SK-N-SH (cell line): ENCODE measurements around the gene ITGB5. TPM values are rescaled to one million over a fixed set of nuclear protein-coding genes. Genes with fewer than 3 reads are reported as not detected.

Source experiments
- CTCF ChIA-PET: fragments of 300-600, 350-600 bp; formaldehyde crosslinking; extraction: SDS; loops from one replicate; lab custom pipeline; 2021; lab: Yijun Ruan, JAX
- POLR2A ChIA-PET: fragments of 350-600 bp; sonication (Branson Sonifier 250); formaldehyde crosslinking; extraction: SDS; loops from one replicate; lab custom pipeline; 2020; ENCODE audit warnings: antibody characterized with exemption, inconsistent platforms; lab: Yijun Ruan, JAX
- DNase-seq: peaks from one replicate; pipeline ENCODE4 v3.0.0; 2012
- H2AFZ ChIP-seq: fragments of 200-600 bp; sonication (generic); 2 replicates; pipeline ENCODE4 v1.8.1; 2016; ENCODE audit warnings: antibody characterized with exemption, mild to moderate bottlenecking, low read depth
- H3F3A ChIP-seq: fragments of 200-600 bp; sonication (generic); replicated peaks from 2 replicates; pipeline ENCODE3; 2016; ENCODE audit warnings: antibody characterized with exemption, mild to moderate bottlenecking; ENCODE audit not compliant: insufficient read depth
- H3K27ac ChIP-seq, 2 experiments: fragments of 200-500 bp in 1 of 2; fragments of 200-600 bp in 1 of 2; sonication (Bioruptor generic) in 1 of 2; sonication (generic), shearing (Covaris generic) in 1 of 2; 2 replicates each; pipeline versions ENCODE4 v1.5.1 to v1.6.1; 2014 to 2016; ENCODE audit warnings: low read depth in 2 of 2, inconsistent platforms in 1 of 2, low read length in 1 of 2, mild to moderate bottlenecking in 1 of 2, mixed read lengths in 1 of 2
- H3K27me3 ChIP-seq: fragments of 200-600 bp; sonication (generic), shearing (Covaris generic); 2 replicates; pipeline ENCODE4 v1.6.1; 2016; ENCODE audit warnings: mixed run types; ENCODE audit not compliant: insufficient read depth
- H3K36me3 ChIP-seq, 2 experiments: fragments of 200-500 bp in 1 of 2; fragments of 200-600 bp in 1 of 2; sonication (Bioruptor generic) in 1 of 2; sonication (generic) in 1 of 2; replicated peaks in 1 of 2; 2 replicates each; pipeline versions ENCODE3 to v1.5.1; 2014 to 2016; ENCODE audit warnings: low read length in 1 of 2, mild to moderate bottlenecking in 1 of 2; ENCODE audit not compliant: insufficient read depth in 2 of 2, control insufficient read depth in 1 of 2
- H3K4me1 ChIP-seq, 2 experiments: fragments of 200-500 bp in 1 of 2; fragments of 200-600 bp in 1 of 2; sonication (Bioruptor generic) in 1 of 2; sonication (generic), shearing (Covaris generic) in 1 of 2; 2 replicates each; pipeline versions ENCODE4 v1.5.1 to v1.6.1; 2014 to 2016; ENCODE audit warnings: low read depth in 1 of 2, low read length in 1 of 2, mixed run types in 1 of 2; ENCODE audit not compliant: insufficient read depth in 2 of 2, control insufficient read depth in 1 of 2
- H3K4me2 ChIP-seq: fragments of 200-600 bp; sonication (generic), shearing (Covaris generic); 2 replicates; pipeline ENCODE4 v1.6.1; 2017; ENCODE audit warnings: mixed run types
- H3K4me3 ChIP-seq, 2 experiments: fragments of 200-500 bp in 1 of 2; fragments of 200-600 bp in 1 of 2; sonication (Bioruptor generic) in 1 of 2; sonication (generic), shearing (Covaris generic) in 1 of 2; 2 replicates each; pipeline versions ENCODE4 v1.5.1 to v1.8.1; 2014 to 2016; ENCODE audit warnings: low read depth in 2 of 2, inconsistent platforms in 1 of 2, low read length in 1 of 2, mild to moderate bottlenecking in 1 of 2, mixed read lengths in 1 of 2, moderate library complexity in 1 of 2
- H3K79me2 ChIP-seq: fragments of 200-600 bp; sonication (generic); 2 replicates; pipeline ENCODE4 v1.8.1; 2017; ENCODE audit warnings: mild to moderate bottlenecking; ENCODE audit not compliant: insufficient read depth
- H3K9ac ChIP-seq: fragments of 200-600 bp; sonication (generic); 2 replicates; pipeline ENCODE4 v1.6.1; 2017; ENCODE audit warnings: mixed run types
- H3K9me2 ChIP-seq: fragments of 200-600 bp; sonication (generic); 2 replicates; pipeline ENCODE4 v1.6.1; 2017; ENCODE audit warnings: mixed run types
- H3K9me3 ChIP-seq: fragments of 200-600 bp; sonication (generic); 2 replicates; pipeline ENCODE4 v1.6.1; 2017; ENCODE audit warnings: mixed run types, mild to moderate bottlenecking, moderate library complexity
- H4K20me1 ChIP-seq: fragments of 200-600 bp; sonication (generic); 2 replicates; pipeline ENCODE4 v1.6.1; 2017; ENCODE audit warnings: mild to moderate bottlenecking, mixed run types; ENCODE audit not compliant: insufficient read depth
- CHD2 ChIP-seq: fragments of 150-350 bp; IDR thresholded peaks from 2 replicates; pipeline ENCODE4 v1.6.1; 2018; ENCODE audit warnings: low read length; ENCODE audit not compliant: partially characterized antibody
- EP300 ChIP-seq, 2 experiments: IDR thresholded peaks; 2 replicates each; pipeline versions ENCODE4 v1.4.0 to v1.6.1; 2012; ENCODE audit warnings: borderline replicate concordance in 1 of 2, low read depth in 1 of 2, low read length in 1 of 2
- FOXJ3 ChIP-seq: sonication (generic); formaldehyde crosslinking; IDR thresholded peaks from 2 replicates; pipeline ENCODE4 v1.5.1; 2020; ENCODE audit warnings: mild to moderate bottlenecking, missing genetic modification reagents
- IRF3 ChIP-seq: fragments of 150-350 bp; IDR thresholded peaks from 2 replicates; pipeline ENCODE4 v1.6.1; 2016; ENCODE audit warnings: mild to moderate bottlenecking, low read depth, low read length
- JUND ChIP-seq: IDR thresholded peaks from 2 replicates; pipeline ENCODE4 v1.4.0; 2012
- MAX ChIP-seq: IDR thresholded peaks from 2 replicates; pipeline ENCODE4 v1.4.0; 2012; ENCODE audit warnings: low read depth
- MXI1 ChIP-seq: IDR thresholded peaks from 2 replicates; pipeline ENCODE4 v1.6.1; 2012; ENCODE audit warnings: mild to moderate bottlenecking, low read depth, low read length, improper control_type of control experiment
- NFIC ChIP-seq: IDR thresholded peaks from 2 replicates; pipeline ENCODE4 v1.4.0; 2012; ENCODE audit warnings: borderline replicate concordance
- NRF1 ChIP-seq: IDR thresholded peaks from 2 replicates; pipeline ENCODE4 v1.6.1; 2012; ENCODE audit warnings: low read depth, mild to moderate bottlenecking, low read length
- PBX3 ChIP-seq: IDR thresholded peaks from 2 replicates; pipeline ENCODE4; 2012
- POLR2AphosphoS5 ChIP-seq: IDR thresholded peaks from 2 replicates; pipeline ENCODE4 v1.6.1; 2012; ENCODE audit warnings: low read depth, low read length
- RAD21 ChIP-seq: IDR thresholded peaks from 2 replicates; pipeline ENCODE4 v1.6.1; 2012; ENCODE audit warnings: mild to moderate bottlenecking, low read length
- RCOR1 ChIP-seq: fragments of 150-350 bp; IDR thresholded peaks from 2 replicates; pipeline ENCODE4 v1.6.1; 2017; ENCODE audit warnings: antibody characterized with exemption, low read length
- REST ChIP-seq: IDR thresholded peaks from 2 replicates; pipeline ENCODE4 v1.6.1; 2012; ENCODE audit warnings: mild to moderate bottlenecking, low read depth, low read length, moderate library complexity
- RFX5 ChIP-seq: IDR thresholded peaks from 2 replicates; pipeline ENCODE4 v1.6.1; 2012; ENCODE audit warnings: mild to moderate bottlenecking, improper control_type of control experiment, low read length
- RXRA ChIP-seq: IDR thresholded peaks from 2 replicates; pipeline ENCODE4 v1.4.0; 2012; ENCODE audit warnings: low read depth, mild to moderate bottlenecking, borderline replicate concordance
- SMC3 ChIP-seq: IDR thresholded peaks from 2 replicates; pipeline ENCODE4 v1.6.1; 2012; ENCODE audit warnings: low read depth, low read length, improper control_type of control experiment
- TCF12 ChIP-seq: IDR thresholded peaks from 2 replicates; pipeline ENCODE4 v1.4.0; 2012
- TEAD4 ChIP-seq: IDR thresholded peaks from 2 replicates; pipeline ENCODE4 v1.4.0; 2012; ENCODE audit warnings: mild to moderate bottlenecking, borderline replicate concordance; ENCODE audit not compliant: insufficient read depth
- USF1 ChIP-seq: IDR thresholded peaks from 2 replicates; pipeline ENCODE4 v1.4.0; 2012; ENCODE audit warnings: low read depth, borderline replicate concordance
- USF2 ChIP-seq: fragments of 150-350 bp; IDR thresholded peaks from 2 replicates; pipeline ENCODE4 v1.6.1; 2017; ENCODE audit warnings: antibody characterized with exemption, low read length, low read depth, borderline replicate concordance
- YY1 ChIP-seq: IDR thresholded peaks from 2 replicates; pipeline ENCODE4 v1.4.0; 2012; ENCODE audit warnings: low read depth, mild to moderate bottlenecking
- ZBTB33 ChIP-seq: IDR thresholded peaks from 2 replicates; pipeline ENCODE4 v1.4.0; 2012; ENCODE audit warnings: low read depth, borderline replicate concordance
- WGBS: methylation state at CpG from one replicate; pipeline ENCODE4 v1.1.6; 2017; ENCODE audit warnings: low lambda C conversion rate; 5-methylcytosine and 5-hydroxymethylcytosine counted together
- polyA plus RNA-seq, 3 experiments: library from polyadenylated mRNA; depleted of rRNA; stranded (reverse); fragments of >200 nt; gene quantifications; 2 replicates each; pipeline ENCODE4 v1.2.3, GENCODE V29; 2012

ITGB5 gene
- polyA plus RNA-seq, 1 of the 3 experiments (the other 2 are of a cell fraction) = 481 TPM

- DNase-seq = no peak
- peaks cover 0 to 11% of the 10 kb centered on the region in 2 experiments for H3K36me3 ChIP-seq
- CTCF ChIA-PET = interaction anchor here (1.0 to 1.8 kb wide), 3 partner anchors 22 to 118 kb away, joined by 3 to 7 read pairs (median 4); no protein-coding TSS in a partner anchor
- no peaks in the 10 kb centered on the region for H3K9me2 ChIP-seq
- peak overlapping the region; percentile 64 for H3K4me2 ChIP-seq
- H4K20me1 ChIP-seq = no peaks in the 10 kb centered on the region; the same call in 1 of the 2 replicates
- H3K4me1 ChIP-seq = peaks cover 29 to 63% of the 10 kb centered on the region in 2 experiments
- H3K9ac ChIP-seq = peak overlapping the region; percentile 31; the same call in 1 of the 2 replicates
- H3K27me3 ChIP-seq = no peaks in the 10 kb centered on the region
- H3K27ac ChIP-seq = peak overlapping the region; percentile 87 to 92
- H3K9me3 ChIP-seq = no peaks in the 10 kb centered on the region
- H3F3A ChIP-seq = peaks cover 28% of the 10 kb centered on the region
- POLR2A ChIA-PET = no interaction called here
- peak overlapping the region in 1 of 2 experiments; percentile 2; a peak in 1 of 4 replicates for H3K4me3 ChIP-seq
- H2AFZ ChIP-seq = no peak overlapping the region
- H3K79me2 ChIP-seq = peaks cover 90% of the 10 kb centered on the region
- 10% methylated on average over 6 of the region's 6 CpGs for WGBS
- no peak for TF ChIP-seq MXI1
- peak; percentile 96 for TF ChIP-seq RXRA
- peak; percentile 86 for TF ChIP-seq PBX3
- TF ChIP-seq POLR2AphosphoS5 = peak; percentile 46; the same call in 1 of the 2 replicates
- TF ChIP-seq USF1 = no peak
- no peak for TF ChIP-seq FOXJ3 (CRISPR knock-in tag)
- no peak for TF ChIP-seq USF2
- no peak for TF ChIP-seq YY1
- TF ChIP-seq MAX = peak; percentile 73
- TF ChIP-seq REST = peak; percentile 15; the same call in 1 of the 2 replicates
- TF ChIP-seq JUND = peak; percentile 84
- TF ChIP-seq RAD21 = no peak
- peak; percentile 72 for TF ChIP-seq TEAD4
- peak; percentile 42 to 91 for TF ChIP-seq EP300 (IDR thresholded peaks at IDR 0.05; ENCODE audit: borderline replicate concordance in 1 of 2, low read depth in 1 of 2, low read length in 1 of 2)
- peak; percentile 87 for TF ChIP-seq TCF12
- no peak for TF ChIP-seq CHD2
- no peak for TF ChIP-seq ZBTB33
- TF ChIP-seq SMC3 = no peak
- TF ChIP-seq NFIC = peak; percentile 97
- TF ChIP-seq RFX5 = no peak
- TF ChIP-seq NRF1 = no peak
- no peak for TF ChIP-seq IRF3
- TF ChIP-seq RCOR1 = 0 out of 2 replicates have a peak, but pooled peaks have one; percentile 14
These were observed 8.4 kb downstream of the ITGB5 start for GRCh38 chr3:124878561-124879336.
